ENCODE data around the gene RALGPS1. TPM values are rescaled to one million over a fixed set of nuclear protein-coding genes. Genes with fewer than 3 reads are reported as not detected.

RALGPS1 gene
- total RNA-seq, 2 donors from 2014 or later = 7.6 to 18.5 TPM

GRCh38 chr9:127089631-127090081 is 175.1 kb downstream of the RALGPS1 start:
- no peak overlapping the region for H3K4me3 ChIP-seq
- H3K27ac ChIP-seq = peak overlapping the region in 1 of 2 donors; percentile 3
- TF ChIP-seq CTCF (IDR thresholded peaks at IDR 0.05) = no peak
- ATAC-seq (ENCODE audit: insufficient number of reproducible peaks, low FRiP score, low read depth) (no peak), DNase-seq (ENCODE audit: low spot score) (no peak)
- H3K27me3 ChIP-seq (replicated peaks; ENCODE audit: insufficient read depth) = no peaks in the 10 kb centered on the region
- H3K36me3 ChIP-seq = no peaks in the 10 kb centered on the region
- no peaks in the 10 kb centered on the region for H3K9me3 ChIP-seq
- peaks cover 3 to 22% of the 10 kb centered on the region in 2 donors for H3K4me1 ChIP-seq (ENCODE audit: control insufficient read depth in 1 of 2, low read depth in 2 of 2)

- ATAC-seq (ENCODE audit: insufficient number of reproducible peaks, low FRiP score, low read depth) (no peak), DNase-seq (ENCODE audit: low spot score) (no peak)
- H3K27ac ChIP-seq = no peak overlapping the region
- no peaks in the 10 kb centered on the region for H3K27me3 ChIP-seq (replicated peaks; ENCODE audit: insufficient read depth)
- no peaks in the 10 kb centered on the region for H3K36me3 ChIP-seq
- H3K4me3 ChIP-seq = no peak overlapping the region
- TF ChIP-seq CTCF (IDR thresholded peaks at IDR 0.05) = no peak
- H3K4me1 ChIP-seq (ENCODE audit: control insufficient read depth in 1 of 2, low read depth in 2 of 2) = peaks cover 3 to 22% of the 10 kb centered on the region in 2 donors
- H3K9me3 ChIP-seq = no peaks in the 10 kb centered on the region
Observed at GRCh38 chr9:127090341-127090985, 175.9 kb downstream of the RALGPS1 start.

GRCh38 chr9:127091526-127091925 is 176.9 kb downstream of the RALGPS1 start:
- Histone ChIP-seq H3K27ac (no peak overlapping the region), H3K27me3 (replicated peaks; ENCODE audit: insufficient read depth) (no peaks in the 10 kb centered on the region), H3K4me1 (ENCODE audit: control insufficient read depth in 1 of 2, low read depth in 2 of 2) (peaks cover 3 to 22% of the 10 kb centered on the region in 2 donors), H3K36me3 (no peaks in the 10 kb centered on the region), H3K4me3 (no peak overlapping the region), H3K9me3 (no peaks in the 10 kb centered on the region)
- no peak for ATAC-seq (ENCODE audit: insufficient number of reproducible peaks, low FRiP score, low read depth)
- no peak for DNase-seq (ENCODE audit: low spot score)
- no peak for TF ChIP-seq CTCF (IDR thresholded peaks at IDR 0.05)

- no peaks in the 10 kb centered on the region for H3K36me3 ChIP-seq
- DNase-seq (ENCODE audit: low spot score) (no peak), ATAC-seq (ENCODE audit: insufficient number of reproducible peaks, low FRiP score, low read depth) (no peak)
- no peak overlapping the region for H3K27ac ChIP-seq
- H3K4me3 ChIP-seq = no peak overlapping the region
- peaks cover 3 to 22% of the 10 kb centered on the region in 2 donors for H3K4me1 ChIP-seq (ENCODE audit: control insufficient read depth in 1 of 2, low read depth in 2 of 2)
- no peaks in the 10 kb centered on the region for H3K9me3 ChIP-seq
- no peaks in the 10 kb centered on the region for H3K27me3 ChIP-seq (replicated peaks; ENCODE audit: insufficient read depth)
- no peak for TF ChIP-seq CTCF (IDR thresholded peaks at IDR 0.05)
Observed at GRCh38 chr9:127092041-127092608, 177.5 kb downstream of the RALGPS1 start.

GRCh38 chr9:127093319-127094020 is 178.9 kb downstream of the RALGPS1 start:
- Histone ChIP-seq H3K27ac (no peak overlapping the region), H3K4me1 (ENCODE audit: control insufficient read depth in 1 of 2, low read depth in 2 of 2) (peaks cover 3 to 23% of the 10 kb centered on the region in 2 donors), H3K27me3 (replicated peaks; ENCODE audit: insufficient read depth) (no peaks in the 10 kb centered on the region), H3K4me3 (no peak overlapping the region), H3K9me3 (no peaks in the 10 kb centered on the region), H3K36me3 (no peaks in the 10 kb centered on the region)
- ATAC-seq (ENCODE audit: insufficient number of reproducible peaks, low FRiP score, low read depth) (no peak), DNase-seq (ENCODE audit: low spot score) (no peak)
- TF ChIP-seq CTCF (IDR thresholded peaks at IDR 0.05) = no peak
